AG09319 (cell line): ENCODE data around the gene NTNG1.

Experiments
- DNase-seq: peaks from one replicate; pipeline ENCODE4 v3.0.0-alpha.2; 2010; ENCODE audit warnings: low read depth; ENCODE audit errors: extremely low read depth
- TF ChIP-seq, protein P1 (sequence below): IDR thresholded peaks from 2 replicates; pipeline ENCODE4 v1.5.1; 2011; ENCODE audit warnings: low read depth, mild to moderate bottlenecking, inconsistent platforms, low read length, moderate library complexity

Gene NTNG1

DNA sequence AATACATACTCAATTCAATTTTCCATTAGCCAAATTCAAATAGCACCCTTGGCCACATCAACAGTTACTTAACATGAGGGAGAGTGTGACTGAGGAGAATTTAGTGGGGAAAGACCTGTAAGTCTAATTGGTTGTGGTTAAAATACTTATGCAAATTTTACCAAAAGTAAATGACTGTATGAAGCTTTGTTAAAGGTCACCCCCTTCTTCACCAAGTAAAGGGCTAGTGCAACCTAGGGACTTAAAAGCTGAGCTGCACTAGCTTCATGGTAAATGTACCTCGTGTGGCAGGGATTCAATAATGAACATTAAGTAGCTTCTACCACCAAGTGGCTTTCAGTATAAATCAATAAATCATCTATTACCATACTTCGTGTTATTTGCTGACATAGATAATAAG lies 372.0 kb downstream of the NTNG1 start:
- DNase-seq, result no peak
- TF ChIP-seq, protein P1, sequence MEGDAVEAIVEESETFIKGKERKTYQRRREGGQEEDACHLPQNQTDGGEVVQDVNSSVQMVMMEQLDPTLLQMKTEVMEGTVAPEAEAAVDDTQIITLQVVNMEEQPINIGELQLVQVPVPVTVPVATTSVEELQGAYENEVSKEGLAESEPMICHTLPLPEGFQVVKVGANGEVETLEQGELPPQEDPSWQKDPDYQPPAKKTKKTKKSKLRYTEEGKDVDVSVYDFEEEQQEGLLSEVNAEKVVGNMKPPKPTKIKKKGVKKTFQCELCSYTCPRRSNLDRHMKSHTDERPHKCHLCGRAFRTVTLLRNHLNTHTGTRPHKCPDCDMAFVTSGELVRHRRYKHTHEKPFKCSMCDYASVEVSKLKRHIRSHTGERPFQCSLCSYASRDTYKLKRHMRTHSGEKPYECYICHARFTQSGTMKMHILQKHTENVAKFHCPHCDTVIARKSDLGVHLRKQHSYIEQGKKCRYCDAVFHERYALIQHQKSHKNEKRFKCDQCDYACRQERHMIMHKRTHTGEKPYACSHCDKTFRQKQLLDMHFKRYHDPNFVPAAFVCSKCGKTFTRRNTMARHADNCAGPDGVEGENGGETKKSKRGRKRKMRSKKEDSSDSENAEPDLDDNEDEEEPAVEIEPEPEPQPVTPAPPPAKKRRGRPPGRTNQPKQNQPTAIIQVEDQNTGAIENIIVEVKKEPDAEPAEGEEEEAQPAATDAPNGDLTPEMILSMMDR, result no peak

DNA sequence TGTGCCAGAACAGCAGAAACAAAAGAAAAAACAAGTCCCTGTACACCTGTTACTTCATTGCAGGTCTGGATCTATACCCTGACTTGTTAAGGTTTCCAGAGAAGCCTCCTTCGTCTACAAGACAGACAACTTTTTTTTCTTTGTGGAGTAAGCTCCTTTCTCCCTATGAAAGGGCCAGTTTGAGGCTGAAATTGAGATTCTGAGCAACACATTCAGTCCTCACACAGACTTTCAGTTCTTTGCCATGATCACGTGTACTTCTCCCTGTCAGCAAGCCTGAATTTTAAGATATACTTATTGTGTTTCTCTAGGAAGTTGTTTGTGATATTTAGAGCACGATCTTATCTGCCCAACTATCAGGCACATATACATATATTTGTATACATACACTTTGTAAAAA lies 374.0 kb downstream of the NTNG1 start:
- DNase-seq, result no peak
- TF ChIP-seq, protein P1, result no peak

DNA sequence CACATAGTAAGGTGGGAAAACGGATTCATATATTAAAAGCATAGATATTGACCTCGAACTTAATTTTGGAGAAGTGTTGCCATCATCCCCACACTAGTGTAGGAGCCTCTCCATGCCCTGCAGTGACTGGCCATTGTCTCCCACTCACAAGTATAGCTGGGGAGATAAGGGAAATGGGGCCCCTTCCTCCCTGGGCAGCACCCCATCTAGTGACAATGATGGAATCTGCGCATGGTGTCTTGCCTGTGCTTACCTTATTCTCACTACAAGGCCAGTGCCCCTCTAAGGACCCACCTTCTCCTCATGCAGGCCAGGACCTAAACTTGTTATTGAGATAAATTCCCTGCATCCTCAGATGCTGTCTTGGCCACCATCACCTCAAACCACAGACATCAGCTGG lies 374.9 kb downstream of the NTNG1 start:
- DNase-seq, result no peak
- TF ChIP-seq, protein P1, result no peak

DNA sequence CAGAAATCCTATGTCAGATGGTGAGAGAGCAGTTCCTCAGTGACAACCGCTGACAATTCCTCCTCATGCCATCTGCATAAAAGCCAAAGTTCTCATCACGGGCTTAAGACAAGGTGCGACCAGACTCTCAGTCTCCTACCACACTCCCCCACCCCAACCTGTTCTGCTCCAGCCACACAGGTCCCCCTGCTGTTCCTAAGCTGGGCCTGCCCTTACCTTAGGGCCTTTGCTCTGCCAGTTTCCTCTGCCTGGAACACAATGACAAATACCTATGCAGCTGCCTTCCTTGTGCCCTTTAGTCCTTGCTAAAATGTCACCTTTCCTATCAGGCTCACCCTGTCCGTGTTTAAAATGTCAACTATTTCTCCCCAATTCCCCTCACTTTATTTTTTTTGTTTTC lies 382.2 kb downstream of the NTNG1 start:
- no peak for DNase-seq
- TF ChIP-seq, protein P1, result no peak

DNA sequence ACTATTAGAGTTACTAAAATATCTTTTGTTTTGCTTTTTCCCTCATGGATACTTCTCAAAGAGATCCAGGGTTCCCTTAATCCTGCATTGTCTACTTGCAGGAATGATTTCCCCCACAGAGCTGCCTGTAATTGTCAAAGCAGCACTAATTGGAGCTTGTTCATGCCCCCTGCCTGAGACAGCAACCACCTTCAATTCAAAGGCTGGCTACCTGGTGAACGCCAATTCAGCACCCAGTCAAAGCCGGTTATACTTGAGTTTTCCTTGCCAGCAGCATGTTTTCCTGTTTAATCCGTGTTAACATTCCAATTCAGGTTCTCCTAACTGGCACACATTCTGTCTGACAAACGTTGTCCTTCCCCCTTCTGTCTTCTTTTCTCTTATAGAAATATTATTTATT lies 382.9 kb downstream of the NTNG1 start:
- TF ChIP-seq, protein P1, result no peak
- no peak for DNase-seq

DNA sequence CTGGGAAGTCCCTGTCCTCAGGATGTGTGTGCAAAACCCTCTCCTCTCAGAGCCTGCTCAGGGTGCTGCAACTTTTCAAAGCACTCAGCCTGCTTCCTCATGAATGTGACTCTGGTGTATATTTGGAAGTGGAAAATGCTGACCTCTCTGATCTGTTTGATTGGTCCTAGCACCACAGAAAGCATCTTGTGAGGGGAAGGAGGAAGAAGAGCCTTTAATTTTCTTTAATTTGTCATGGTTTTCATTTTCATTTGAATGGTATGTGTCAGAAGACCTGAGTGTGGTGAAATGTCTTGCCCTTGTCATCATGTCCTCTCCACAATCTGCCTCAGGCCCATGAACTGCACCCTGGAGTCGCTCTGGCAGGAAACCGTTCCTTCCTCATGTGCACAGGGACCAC lies 383.5 kb downstream of the NTNG1 start:
- no peak for DNase-seq
- TF ChIP-seq, protein P1, result no peak

DNA sequence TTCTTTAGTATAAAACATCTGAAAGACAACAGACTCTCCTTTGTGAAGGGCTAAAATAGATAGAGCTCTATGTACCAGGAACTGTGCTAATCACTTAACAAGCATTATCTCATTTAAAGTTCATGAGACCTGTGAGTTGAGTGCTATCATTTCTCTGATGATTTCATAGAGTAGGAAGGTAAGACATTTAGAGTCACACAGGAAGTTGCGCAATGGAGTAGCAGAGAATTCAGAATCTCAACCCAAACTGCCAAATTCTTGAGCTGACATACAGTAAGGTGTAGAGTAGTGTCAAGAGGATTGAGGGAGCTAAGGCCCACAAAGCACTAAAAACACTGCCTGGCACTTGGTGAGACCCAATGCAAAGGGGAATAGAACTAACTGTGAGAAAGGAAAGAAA lies 384.3 kb downstream of the NTNG1 start:
- no peak for DNase-seq

More for the DNA sequence above, 384.3 kb downstream of the NTNG1 start:
- TF ChIP-seq, protein P1, result no peak
